Measurements from ENCODE around the gene ANXA5.
"Not testable (repeated sequence)": the region's sequence is repeated elsewhere in the genome, so short reads cannot be mapped to it uniquely, and the experiment has no call there.

Gene ANXA5

DNA sequence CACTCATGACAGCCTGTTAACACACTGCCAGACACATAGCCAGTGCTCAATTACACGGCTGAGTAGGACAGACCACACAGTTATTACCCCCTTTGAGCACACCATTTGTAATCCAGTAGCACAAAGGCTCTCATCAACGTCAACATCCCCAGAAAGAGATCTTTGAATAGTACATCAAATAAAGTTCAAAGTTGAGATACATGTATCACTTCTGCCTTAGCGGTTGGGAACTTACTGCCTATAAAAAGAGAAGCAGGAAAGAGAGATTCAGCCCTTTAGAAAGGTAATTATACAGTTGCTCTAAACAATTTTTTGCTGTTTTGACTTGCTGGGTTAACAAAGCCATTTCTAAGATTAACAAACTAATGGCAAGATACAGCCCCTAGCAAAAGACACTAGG, 16.2 kb downstream of the ANXA5 start:
- DNase-seq (ENCODE audit: extremely low spot score, insufficient read length, low read depth), result no peak

DNA sequence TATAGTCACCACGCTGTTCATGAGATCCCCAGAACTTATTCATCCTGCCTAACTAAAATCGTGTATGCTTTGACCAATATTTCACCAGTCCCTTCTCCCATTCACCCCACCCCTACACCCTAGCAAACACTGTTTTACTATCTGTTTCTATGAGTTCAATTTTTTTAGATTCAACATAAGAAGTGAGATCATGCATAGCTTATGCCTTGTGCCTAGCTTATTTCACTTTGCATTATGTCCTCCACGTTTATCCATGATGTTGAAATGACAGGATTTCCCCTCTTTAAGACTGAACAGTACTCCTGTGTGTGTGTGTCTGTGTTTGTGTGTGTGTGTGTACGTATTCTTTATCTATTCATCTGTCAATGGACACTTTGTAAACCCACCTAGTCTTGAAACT, 16.8 kb downstream of the ANXA5 start:
- DNase-seq (ENCODE audit: extremely low spot score, insufficient read length, low read depth), result no peak
- FAIRE-seq, result no peak

More for the DNA sequence above, 16.2 kb downstream of the ANXA5 start:
- no peak for FAIRE-seq

DNA sequence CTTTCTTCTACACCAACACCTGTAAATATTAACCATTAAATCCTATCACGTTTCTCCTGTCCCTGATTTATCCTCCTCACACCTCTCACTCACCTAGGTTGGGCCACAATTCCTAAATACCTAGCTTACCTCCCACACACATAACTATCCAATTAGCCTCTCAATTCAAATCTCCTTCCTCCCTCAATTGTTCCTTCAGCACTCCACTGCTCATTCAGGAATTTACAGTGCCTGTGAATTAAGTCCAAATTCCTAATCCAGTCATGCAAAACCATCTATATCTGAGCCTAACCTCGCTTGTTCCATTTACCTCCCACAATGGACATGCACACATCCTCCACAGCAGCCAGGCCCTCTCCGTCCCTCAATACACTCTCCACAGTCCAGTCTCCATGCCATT, 17.5 kb downstream of the ANXA5 start:
- DNase-seq (ENCODE audit: extremely low spot score, insufficient read length, low read depth) (no peak), FAIRE-seq (no peak)

DNA sequence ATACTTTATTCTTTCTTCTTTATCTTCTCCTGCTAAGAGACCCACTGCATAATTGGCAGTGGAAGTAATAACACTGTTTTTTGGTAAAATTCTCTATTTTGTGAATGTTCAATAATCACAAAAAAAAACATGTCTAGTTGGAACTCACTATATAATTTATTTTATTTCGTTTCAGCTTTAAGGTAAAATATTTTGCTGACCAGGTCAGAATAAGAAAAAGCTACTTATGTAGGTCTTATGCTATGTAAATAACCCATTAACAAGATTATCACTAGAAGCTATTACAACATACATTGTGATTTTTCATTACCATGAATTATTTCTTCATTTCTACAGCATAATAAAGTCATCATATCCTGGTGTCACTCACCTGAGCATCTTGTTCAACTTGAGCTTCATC, 19.3 kb downstream of the ANXA5 start:
- no peak for DNase-seq (ENCODE audit: extremely low spot score, insufficient read length, low read depth)
- no peak for FAIRE-seq

DNA sequence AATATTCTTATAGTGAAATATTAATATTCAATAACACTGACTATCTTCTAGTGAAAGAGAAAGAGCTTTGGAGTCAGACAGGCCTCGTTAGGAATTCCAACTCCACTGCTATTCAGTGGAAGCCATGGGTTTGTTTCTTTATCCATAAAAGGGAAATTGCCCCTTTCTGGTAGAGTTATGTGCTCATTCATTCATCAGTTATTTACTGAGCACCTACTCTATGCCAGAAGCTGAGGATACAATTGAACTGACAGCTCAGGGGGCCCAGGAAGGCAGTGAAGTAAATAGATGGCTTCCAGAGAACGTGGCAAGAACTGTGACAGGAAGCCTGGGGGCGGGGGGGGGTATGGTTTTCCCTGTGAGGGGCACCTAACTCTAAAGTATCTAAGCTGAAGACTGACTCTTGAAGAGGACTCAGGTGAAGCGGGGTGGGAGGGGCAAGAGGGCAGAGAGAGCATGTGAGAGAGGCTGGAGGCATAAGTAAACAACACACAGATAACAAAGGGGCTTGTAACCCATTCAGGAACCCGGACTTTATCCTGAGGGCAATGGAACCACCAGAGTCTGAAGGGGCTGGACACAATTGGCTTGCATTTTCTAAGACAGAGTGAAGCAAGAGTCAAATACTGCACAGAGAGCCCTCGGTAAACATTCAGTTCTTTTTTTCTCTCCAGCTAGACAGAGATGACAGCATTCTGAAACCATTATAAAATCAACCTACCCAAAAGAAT, 20.3 kb downstream of the ANXA5 start:
- FAIRE-seq, result no peak
- no peak for DNase-seq (ENCODE audit: extremely low spot score, insufficient read length, low read depth)

DNA sequence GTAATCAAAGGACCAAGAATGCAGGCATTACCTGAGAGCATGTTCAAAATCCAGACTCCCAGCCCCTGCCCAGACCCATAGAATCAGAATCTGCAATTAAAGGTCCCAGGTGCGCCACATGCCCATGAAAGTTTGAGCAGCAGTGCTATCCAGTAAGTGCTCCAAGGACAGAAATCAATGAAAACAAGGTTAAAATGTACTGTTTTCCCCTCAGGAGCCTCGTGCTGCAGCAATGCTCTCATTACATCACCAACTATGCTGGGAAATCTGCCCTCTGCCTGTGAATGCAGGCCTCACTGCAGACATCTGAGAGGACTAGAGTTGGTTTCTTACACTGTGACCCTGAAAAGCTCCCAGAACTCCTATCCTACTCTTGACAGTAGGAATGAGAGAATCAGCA, 21.1 kb downstream of the ANXA5 start:
- FAIRE-seq (no peak), DNase-seq (ENCODE audit: extremely low spot score, insufficient read length, low read depth) (no peak)

DNA sequence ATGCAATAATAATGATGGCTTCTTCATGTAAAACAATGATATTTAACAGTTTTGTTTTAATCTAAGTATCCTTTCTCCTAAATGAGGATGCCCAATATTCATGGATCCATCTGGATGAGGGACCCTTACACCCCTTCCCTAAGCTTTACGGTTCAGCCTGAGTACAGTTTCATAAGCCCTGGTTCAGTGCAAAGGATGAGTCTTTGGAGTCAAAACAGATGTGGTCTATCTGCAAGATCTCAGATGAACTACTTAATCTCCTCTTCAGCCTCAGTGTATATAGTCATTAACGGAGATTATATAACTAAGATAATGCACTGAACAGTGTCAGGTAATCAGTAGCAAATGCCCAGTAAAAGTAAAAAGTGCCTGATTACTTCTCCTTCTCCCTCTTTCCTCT, 22.1 kb downstream of the ANXA5 start:
- FAIRE-seq (no peak), DNase-seq (ENCODE audit: extremely low spot score, insufficient read length, low read depth) (no peak)

DNA sequence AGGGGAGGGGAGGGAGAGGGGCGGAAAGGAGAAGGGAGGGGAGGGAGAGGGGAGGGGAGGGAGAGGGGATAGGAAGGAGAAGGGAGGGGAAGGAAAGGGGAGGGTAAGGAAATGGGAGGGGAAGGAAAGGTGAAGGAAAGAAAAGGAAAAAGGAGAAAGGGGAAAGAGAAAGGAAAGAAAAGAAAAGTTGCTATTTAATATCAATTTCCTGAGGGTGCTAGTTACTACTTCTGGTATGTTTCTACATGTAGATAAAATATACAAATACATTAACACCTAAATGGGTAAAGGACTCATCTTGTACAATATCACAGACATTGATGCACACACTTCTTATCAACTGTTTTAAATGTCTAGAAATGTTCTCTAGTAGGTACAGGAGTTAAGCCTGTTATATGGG, 22.6 kb downstream of the ANXA5 start:
- no peak for DNase-seq (ENCODE audit: extremely low spot score, insufficient read length, low read depth)
- FAIRE-seq, result no peak

DNA sequence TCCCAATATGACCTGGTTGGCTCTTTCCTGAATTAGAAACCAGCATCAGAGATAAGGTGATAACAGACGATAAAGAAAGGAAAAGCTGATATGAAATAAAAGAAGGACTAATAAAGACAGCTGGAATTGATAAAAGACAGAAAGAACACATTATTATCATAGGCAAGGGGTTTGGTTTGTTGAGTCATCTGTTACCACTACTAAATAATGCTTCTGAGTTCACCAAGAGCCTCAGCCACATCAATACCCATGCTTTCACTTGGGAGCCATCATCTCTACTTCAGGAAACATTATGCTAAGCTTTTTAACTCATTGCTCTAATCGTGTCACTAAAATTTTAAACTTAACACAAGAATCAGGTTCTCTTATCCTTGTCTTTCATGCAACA, 27.6 kb downstream of the ANXA5 start:
- DNase-seq (ENCODE audit: extremely low spot score, insufficient read length, low read depth), result no peak
- no peak for FAIRE-seq

DNA sequence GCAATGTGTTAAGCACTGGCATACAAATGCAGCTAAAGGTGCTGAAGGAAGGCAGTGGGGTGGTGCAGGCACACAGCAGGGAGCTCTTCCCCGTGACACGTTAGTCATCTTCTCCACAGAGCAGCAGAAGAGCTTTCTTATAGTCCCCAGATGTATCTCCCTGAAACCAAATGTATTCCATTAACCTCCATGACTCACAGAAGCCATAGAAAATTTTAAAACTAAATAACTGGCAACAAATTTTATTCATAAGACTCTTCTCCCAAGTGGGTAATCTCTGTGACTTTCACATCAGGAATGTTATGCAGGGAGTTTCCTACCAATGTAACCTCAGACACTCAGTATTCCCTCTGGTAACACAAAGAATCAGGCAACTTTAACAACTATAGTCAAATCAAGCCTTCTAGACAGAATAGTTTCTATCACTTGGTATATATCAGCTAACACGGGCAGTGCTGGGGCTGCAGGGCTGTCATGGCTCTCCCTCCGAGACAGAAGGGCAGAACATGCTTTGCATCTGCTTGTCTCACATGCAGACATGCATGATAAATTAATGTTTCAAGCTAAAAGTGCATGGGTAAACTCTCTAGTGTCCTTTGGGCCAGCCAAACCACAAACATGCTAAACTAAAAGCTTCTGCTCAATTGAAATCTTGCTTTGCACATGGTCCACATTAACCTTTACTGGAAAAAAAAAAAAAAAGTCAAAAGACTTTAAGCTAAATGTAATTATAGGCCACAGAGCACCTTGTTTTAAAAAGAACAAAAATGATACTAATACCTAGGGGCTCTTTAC, 28.2 kb downstream of the ANXA5 start:
- no peak for FAIRE-seq
- no peak for DNase-seq (ENCODE audit: extremely low spot score, insufficient read length, low read depth)

DNA sequence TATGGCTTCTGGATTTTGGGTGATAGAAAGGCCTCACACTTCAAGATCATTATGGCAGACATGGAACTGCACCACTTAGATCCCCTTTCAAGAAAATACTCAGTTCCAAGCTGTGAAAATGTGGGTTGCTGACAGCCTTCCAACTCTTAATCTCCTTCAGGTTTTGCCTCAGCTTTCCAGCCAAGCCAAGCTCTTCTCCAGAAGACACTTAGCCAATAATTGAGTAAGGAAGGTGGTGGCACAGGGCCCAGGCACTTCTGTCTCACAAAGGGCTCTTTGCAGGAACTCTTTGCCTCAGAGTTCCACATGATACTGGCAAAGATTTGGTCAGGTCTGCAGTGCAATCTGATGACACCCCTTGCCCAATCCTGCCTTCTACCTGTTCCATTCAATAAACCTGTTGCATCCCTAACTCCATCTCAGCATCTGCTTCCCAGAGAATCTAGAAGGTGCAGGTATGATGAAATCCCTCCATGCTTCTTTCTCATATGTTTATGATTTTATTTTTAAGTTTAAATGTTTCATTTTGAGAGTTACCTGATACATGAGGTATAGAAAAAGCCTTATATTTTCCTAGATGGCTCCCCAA, 30.6 kb downstream of the ANXA5 start:
- DNase-seq (ENCODE audit: extremely low spot score, insufficient read length, low read depth) (no peak), FAIRE-seq (no peak)

DNA sequence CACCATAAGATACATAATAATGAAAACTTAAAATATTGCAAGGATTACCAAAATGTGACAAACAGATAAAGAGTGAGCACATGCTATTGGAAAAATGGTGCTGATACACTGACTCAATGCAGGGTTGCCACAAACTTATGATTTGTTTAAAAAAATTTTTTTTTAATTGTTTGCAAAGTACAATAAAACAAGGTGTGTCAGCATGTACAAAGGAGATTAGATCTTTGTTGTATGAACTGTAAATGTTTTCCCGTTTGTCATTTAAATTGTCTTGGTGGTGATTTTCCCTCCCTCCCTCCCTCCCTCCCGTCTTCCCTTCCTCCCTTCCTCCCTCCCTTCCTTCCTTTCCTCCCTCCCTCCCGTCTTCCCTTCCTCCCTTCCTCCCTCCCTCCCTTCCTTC, 31.4 kb downstream of the ANXA5 start:
- FAIRE-seq, result no peak
- DNase-seq (ENCODE audit: extremely low spot score, insufficient read length, low read depth), result no peak

DNA sequence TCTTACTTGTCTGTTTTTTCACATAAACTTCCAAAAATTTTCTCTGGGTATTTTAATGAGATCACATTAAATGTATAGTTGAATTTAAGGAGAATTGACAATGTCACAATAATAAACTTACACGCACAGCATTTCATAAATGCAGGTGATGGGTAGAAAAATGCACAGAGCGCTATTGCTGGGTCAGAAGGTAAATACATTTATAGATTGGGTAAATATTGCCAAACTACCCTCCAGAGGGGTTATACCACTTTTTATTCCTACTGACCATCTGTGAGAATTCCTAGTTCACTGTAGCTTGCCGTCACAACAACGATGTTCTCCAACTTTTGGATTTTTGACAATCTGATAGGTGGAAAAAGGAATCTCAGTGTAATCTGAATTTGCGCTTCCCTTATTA, 34.6 kb downstream of the ANXA5 start:
- DNase-seq (ENCODE audit: extremely low spot score, insufficient read length, low read depth) (no peak), FAIRE-seq (no peak)

DNA sequence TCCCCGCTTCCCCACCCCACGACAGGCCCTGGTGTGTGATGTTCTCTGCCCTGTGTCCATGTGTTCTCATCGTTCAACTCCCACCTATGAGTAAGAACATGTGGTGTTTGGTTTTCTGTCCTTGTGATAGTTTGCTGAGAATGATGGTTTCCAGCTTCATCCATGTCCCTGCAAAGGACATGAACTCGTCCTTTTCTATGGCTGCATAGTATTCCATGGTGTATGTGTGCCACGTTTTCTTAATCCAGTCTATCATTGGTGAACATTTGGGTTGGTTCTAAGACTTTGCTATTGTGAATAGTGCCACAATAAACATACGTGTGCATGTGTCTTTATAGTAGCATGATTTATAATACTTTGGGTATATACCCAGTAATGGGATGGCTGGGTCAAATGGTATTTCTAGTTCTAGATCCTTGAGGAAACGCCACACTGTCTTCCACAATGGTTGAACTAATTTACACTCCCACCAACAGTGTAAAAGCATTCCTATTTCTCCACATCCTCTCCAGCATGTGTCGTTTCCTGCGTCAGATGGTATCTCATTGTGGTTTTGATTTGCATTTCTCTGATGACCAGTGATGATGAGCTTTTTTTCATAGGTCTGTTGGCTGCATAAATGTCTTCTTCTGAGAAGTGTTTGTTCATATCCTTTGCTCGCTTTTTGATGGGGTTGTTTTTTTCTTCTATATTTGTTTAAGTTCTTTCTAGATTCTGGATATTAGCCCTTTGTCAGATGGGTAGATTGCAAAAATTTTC, 36.4 kb downstream of the ANXA5 start:
- not testable (repeated sequence) for FAIRE-seq; DNase-seq (ENCODE audit: extremely low spot score, insufficient read length, low read depth)

DNA sequence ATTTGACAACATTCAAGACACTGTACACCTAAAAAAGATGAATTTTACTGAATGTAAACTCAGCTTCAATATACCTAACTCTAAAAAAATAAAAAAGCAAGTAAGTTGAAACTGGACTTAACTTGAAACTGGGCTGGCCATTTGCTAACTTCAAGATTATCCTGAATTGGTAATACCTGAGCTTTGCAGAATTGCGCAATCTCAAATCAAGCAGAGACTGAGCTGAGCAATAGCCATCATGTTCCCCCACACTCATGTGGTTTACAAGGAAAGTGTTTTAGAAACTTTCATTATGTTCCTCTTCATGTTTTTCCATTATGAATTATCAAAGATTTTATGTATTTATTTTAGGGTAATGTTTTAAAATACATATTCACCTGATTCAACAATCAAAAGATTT, 38.7 kb downstream of the ANXA5 start:
- DNase-seq (ENCODE audit: extremely low spot score, insufficient read length, low read depth), result no peak
- FAIRE-seq, result no peak

DNA sequence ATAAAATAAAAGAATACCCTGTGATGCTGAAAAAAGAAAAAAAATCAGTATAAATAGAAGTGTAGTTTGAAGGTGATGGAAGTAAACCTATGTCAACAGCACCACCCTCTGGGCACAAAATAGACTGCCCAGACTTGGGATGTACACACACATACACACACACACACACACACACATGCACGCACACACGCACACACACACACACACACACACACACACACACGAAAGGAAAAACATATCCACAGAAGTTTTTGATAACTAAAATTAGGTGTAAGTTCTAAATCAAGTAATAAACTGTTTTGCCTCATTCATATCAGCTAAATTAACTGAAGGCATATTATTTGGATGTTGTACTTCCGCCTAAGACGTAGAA, 40.5 kb downstream of the ANXA5 start:
- FAIRE-seq, result peak; percentile 62
- DNase-seq (ENCODE audit: extremely low spot score, insufficient read length, low read depth), result no peak

DNA sequence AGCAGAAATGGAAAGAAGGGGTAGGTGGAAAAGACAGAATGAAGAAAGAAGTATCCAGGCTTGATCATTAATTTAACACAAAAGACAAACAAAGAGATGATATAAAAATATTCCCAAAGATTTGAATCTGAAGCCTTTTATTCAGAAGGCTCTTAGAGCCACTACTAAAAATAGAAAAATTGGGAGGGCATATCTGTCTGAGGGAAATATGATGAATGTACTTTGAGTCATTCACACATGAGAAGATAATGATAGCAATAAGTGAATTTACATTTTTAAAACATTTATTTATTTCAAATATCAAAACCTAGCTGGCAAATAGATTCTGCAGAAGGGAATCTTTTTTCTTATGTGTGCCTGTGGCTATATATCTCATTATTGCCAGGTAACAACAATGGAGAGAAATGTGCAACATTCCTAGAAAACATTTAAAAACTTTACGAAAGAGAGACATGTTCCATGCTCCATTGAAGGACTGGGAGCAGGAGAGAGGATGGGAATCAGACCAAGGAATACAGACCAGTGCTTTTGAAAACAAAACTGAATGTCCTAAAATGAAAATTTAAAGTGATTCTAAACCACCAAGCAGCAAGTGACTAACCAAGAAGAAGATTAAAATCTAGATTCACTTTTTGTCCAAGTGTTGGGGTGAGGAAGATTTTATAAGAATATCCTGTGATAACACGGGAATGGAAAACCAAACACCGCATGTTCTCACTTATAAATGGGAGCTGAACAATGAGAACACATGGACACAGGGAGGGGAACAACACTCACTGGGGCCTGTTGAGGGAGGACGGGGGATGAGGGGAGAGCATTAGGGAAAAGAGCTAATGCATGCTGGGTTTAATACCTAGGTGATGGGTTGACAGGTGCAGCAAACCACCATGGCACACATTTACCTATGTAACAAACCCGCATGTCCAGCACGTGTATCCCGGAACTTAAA, 41.2 kb downstream of the ANXA5 start:
- no peak for DNase-seq (ENCODE audit: extremely low spot score, insufficient read length, low read depth)
- FAIRE-seq, result no peak

DNA sequence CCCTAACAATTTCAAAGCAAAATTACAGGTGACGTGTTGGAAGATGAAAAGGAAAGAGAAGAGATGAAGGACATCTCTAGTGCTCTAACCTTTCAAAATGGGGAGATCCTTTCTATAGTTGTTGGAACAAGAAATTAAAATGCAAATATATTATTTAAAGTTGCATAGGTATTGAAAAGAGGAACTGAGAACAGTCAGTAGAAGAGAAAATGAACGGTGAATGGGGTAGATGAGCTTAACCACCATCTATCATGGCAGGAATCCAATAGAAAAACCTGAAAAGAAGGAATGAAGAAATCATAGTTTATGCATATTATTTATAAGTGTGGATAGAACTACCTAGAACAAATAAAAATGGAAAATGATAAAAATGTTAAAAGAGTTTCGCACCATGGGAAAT, 42.0 kb downstream of the ANXA5 start:
- no peak for FAIRE-seq

DNA sequence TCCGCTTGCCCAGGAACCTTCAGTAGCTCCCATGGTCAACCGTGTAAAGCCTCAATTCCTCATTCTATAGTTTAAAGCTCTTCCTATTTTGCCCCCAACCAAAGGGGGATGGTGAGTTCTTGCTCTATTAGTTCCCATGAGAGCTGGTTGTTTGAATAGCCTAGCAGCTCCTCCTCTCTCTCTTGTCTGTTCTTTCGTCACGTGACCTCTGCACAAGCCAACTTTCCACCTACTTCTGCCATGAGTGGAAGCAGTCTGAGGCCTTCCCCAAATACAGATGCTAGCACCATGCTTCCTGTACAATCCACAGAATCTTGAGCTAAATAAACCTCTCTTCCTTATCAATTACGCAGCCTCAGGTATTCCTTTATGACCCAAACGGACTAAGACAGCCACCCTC, 42.8 kb downstream of the ANXA5 start:
- FAIRE-seq, result no peak
- DNase-seq (ENCODE audit: extremely low spot score, insufficient read length, low read depth), result no peak

More for the DNA sequence above, 42.0 kb downstream of the ANXA5 start:
- no peak for DNase-seq (ENCODE audit: extremely low spot score, insufficient read length, low read depth)

DNA sequence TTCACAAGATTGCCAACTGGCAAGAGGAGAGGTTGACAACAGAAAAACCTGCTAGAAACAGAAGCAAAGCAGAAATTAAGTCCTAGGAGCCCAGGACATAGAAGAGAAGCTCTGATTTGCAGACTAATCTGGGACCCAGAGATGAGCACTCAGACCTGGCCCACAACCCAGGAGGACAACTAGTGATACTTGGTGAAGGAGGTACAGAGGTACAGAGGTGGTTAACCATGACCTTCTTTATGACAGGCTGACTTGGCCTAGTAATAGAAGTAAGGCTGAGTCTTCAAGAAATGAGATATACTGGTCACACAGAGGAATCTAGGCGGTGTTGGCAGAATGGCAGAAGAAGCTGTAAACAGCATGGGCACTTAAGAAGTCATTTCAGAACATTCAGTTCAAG, 43.6 kb downstream of the ANXA5 start:
- no peak for DNase-seq (ENCODE audit: extremely low spot score, insufficient read length, low read depth)
- FAIRE-seq, result no peak
